ENCODE data around the gene SEMA6A.

SEMA6A gene

DNA sequence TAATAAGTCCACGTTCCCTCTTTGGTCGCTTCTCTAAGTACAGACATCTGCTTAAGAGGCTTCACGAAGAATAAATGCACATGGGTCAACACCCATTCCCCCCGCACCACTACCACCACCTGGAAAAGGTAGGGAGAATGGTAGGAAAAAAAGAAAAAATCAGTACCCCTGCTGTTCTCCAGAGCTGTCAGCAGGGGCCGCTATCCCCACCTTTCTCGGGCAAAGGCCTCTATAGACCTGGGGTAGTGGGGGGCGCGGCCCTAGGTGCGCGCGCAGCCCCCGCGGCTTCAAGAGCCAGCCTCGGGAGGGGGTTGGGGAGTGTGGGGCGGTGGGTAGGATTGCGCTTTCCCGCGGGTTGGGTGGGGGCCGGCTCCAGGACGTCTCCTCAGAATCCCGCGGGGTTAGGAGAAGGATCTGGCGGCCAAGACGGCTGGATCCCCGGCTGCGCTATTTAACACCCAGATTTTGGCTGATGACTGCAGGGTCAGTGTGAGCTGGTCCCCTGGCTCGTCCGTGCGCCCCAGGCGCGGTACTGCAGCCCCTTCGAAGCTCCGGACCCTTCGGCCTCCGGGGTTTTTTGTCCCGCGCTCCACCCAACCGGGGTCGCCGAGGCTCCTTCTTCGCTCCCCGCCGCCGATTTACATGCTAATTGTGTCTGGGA is 1.6 kb upstream of the SEMA6A start:
- DNase-seq = no peak

DNA sequence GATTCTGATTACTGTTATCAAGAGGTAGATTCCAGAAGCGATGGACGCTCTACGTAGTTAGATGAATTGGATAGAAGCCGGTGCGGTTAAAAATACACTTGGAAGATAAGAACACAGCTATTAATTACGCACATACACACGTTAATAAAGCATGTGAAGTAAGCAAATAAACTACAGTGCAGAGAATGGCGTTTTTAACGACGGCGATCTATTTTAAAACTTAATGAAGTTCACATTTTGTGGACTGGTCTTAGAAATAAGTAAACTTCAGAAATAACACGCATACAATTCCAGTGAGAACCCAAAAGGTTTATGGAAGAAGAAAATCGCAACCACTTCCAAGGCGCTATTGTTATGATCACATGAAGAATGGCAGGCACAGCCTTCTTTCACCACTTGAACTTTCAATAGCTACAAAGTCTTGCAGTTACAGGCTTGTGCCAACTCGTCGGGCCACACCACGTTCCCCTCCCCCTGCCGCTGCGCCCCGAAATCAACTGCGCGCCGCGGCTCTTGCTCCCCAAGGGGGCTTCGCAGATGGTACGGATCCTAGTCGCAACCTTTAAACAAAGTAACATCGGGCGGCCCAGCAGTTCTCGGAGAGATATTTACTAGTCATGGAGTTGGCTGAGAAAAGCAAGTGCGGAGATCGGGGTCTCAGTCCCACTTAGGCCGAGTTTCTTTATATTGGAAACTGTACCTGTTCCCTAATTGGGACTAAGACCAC is 866 bp upstream of the SEMA6A start:
- DNase-seq = no peak

DNA sequence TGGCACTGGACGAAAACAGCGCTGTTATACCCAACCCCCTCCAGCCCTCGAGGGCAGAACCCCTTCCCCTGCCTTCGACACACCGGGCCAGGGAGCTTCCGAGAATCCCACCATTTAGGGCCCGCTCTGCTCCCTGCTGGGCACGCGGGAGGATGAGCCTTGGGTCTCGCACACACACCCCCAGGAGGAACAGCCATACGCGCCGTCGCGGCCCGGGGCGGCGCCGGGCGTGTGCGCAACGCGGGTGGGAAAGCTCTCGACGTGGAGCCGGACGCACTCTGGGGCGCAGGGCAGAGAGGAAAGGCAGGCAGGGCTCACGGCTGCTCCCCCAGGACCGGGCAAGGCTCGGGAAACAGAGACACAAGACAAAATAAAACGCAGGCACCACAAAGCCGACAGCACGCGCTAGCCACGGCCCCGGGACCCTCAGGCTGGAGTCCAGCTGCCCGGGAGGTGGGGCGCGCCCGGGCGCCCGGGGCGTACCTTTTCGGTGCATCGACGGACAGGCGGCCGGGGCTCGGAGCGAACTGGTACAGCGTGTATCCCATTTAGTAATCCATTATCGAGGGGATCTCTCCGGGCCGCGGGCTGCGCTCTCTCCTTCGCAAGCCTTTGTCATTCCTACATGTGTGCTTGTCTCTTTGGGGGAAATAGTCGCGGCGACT is 789 bp downstream of the SEMA6A start:
- no peak for DNase-seq

DNA sequence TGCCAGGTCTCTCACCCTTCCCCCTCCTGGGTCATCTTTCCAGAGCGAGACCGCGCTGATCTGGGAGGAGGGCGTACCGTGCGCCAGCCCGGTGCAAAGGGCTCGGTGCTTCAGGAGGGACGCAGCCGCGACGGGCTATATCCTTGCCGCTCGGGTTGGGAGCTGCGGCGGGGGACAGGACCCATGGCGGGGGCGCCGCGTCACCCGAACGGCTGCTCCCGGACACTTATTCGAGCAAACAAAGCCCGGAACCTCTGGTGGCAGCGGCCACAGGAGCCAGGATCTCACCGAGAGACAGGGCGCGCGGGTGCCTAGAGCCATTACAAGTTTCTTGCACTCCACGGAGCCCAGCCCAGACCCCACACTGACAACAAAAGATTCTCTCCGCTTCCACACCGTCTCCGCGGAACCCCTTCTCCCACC is 1.3 kb downstream of the SEMA6A start:
- DNase-seq = no peak

DNA sequence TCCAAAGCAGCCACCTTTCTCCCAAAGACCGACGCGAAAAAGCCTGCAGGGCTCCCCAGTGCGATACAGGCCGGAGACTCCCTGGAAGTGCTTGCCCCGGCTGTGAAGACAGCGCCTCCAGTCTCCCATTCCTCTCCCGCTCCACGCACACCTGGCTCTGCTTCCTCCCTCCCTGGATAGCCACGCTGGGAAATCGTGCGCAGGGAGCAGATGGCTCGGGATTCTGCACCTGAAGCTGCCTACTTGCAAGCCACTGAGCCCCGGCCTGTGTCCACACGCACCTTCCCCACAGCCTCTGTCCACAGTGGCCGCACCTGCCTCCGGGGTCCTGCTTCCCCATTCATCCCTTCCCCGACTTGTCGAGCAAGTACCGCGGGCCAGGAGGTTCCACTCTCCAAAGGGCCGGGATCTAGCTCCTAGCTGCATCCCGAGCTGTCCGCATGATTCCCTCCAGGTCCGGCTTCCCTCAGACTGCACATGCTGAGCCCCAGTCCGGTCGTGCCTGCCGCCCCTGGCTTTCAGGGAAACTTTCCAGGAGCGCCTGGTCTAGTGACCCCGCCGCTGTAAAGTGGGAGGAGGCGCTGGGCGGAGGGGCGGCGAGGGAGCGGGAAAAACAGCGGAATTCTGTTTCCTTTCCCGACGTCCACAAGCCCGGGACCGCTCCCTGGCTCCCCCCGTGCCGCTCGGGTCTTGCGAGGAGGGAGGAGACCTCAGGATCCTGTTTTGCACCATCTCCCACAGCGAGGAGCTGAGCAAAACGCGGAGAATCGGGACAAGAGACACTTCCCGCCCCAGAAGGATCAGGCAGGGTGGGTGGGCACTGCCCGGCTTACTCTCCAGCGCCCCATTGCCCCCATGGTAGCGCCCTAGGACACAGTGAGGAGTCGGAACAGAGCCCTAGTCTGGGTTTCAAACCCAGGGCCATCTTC is 2.0 kb downstream of the SEMA6A start:
- no peak for DNase-seq

DNA sequence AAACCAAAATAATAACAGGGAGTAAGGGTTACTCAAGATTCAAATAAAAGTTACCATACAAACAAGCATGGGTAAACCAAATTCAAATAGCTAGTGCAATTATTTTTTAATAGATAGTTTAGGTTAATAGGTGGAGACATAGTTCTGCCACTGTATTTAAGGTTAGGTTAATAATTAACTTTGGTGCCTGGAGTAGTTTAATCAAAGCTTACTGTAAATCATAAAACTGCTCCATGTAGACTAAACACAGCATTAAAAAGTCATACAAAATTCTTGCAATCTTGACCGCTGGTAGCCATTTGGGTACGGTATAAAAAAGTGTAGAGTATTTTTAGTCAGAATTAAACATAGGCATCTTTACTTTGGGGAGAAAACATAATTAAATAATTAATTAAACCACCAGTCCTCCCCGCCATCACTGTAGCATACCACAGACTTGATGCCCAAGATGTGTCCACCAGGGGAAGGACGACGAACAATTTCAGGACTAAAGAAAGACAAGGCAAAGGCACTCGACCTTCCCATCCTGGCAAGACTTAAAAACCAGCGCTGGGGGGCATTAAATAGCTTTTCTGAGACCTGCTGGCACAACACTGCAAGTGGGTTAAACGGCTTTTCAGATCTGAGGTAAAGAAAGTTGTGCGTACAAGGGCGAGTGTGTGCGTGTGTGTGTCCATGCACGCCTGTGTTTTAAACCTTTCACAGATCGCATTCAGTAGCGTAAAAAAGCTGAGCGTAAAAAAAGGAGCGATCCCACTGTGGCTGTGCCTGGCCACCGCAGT is 2.9 kb downstream of the SEMA6A start:
- DNase-seq = no peak

DNA sequence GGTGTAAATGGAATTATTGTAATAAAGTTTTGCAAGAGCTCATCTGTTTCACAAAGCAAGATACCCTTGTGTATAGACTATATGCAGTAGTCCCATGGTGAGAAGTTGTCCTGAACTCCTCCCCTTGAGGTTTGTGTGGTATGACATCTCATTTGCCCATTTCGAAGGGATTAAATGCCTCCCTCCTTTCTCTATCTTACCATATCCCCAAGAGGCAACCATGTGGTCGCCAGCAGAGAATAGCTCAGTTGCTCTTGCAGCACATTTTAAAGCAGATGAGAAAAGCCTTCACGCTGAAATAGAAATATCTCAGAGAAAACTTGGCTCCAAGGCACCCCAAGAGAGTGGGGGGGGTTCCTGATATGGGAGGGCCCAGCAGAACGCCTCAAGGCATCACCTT is 4.6 kb downstream of the SEMA6A start:
- DNase-seq = no peak

DNA sequence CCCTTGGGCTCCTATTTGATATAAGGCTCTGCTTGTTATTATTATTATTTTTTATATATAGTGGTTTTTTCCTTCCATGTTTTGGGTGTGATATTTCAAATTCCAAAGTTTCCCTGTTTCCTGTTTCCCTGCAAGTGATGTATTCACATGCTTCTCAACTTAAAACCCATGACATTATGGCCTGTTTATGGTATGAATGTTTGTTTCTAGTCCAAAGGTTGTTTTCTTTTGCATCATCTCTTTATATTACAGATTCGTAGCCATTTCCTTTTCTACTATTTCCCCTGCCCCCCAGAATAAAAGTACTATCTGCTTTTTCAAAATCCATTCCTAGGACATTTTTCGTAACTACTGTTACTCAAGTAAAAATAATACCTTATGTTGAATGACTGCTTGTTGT is 7.5 kb downstream of the SEMA6A start:
- no peak for DNase-seq

DNA sequence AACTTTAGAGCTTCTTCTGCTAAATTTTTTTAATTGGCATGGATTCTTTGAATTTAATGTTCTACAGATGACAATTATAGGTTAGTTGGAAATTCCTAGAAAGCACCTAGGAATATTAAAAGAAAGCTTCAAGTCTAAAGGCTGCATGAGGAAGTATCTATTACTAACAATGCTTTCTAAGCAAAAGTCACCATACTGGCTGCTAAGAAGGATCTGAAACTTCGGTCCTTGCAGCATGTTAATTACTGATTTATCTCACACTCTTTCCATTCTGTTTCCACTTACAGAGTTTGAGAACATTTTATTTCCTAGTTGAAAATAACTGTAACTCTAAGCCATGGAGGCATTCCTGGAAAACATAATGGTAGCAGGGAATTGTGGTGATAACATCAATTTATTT is 8.4 kb downstream of the SEMA6A start:
- DNase-seq = no peak

DNA sequence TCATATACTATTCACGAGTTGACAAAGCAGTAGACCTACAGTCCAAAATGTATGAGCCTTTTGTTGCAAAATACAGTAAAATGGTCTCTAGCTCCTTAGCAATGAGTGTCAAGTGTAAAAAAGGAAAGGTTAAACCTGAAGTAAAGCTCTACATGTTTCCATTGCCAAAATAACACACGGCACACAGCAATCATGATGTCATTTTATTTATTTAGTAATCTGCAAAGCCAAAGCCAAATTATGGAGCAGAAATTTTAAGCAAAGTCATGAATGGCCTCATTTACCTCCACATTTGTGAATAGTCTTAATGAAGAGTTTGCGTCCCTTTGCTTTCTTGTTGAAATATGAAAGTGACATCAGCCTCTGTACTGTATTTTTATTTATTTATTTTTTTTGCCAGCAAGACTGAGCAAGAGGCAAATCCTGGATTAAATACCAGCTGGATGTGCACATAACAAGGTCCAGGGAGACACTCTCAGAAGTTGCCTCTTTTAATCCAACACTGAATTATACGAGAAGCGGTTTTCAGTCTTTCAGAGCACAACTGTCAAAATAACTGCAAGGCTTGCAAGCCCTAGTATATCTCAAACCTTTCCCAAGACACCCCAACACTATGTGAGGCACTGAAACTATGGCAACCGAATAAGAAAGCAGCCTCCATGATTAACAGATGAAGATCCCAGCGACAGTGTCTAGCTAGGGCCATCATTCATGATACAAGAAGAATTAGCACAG is 9.7 kb downstream of the SEMA6A start:
- DNase-seq = no peak

DNA sequence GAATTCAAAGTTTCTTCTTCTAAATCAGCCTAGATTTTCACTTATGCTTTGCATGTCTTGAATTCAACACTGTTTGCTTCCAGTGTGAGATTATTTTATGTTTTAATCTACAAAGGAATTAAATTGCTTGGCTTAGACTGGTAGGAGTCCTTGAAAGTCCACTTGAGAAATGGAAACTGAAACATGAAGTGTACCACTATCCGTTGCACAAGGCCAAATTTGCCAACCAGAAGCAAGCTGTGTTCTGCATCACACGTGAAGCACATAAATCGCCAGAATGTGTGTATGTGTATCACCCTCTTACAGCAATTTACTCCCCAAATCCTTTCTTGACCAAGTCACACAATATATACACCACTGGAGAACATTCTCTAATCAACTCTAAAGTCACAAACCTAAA is 10.3 kb downstream of the SEMA6A start:
- DNase-seq = no peak

DNA sequence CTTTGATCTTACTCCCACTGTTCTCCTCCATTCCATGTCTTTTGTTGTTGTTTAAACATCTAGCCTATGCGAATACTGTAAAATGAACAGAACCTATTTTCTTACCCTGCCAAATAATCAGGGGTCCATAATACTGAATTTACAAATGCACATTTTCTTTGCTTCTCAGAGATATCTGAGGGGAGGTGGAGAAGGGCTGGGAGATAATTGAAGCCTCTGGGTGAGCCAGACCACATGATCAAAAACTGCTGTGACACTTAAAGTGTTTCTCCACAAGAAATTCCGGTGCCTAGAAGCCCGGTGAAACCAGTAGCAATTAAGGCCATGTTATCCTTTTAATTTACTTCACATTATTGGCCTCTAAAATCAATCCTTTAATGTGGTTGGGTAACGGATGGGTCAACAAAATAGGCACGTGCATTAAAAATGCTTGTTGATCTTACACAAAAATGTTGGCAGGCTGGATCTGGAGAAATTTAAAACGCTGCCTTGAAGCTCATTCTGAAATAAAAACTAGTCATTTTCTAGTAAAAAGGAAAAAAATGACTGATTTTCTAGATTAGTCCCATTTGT is 10.8 kb downstream of the SEMA6A start:
- no peak for DNase-seq

DNA sequence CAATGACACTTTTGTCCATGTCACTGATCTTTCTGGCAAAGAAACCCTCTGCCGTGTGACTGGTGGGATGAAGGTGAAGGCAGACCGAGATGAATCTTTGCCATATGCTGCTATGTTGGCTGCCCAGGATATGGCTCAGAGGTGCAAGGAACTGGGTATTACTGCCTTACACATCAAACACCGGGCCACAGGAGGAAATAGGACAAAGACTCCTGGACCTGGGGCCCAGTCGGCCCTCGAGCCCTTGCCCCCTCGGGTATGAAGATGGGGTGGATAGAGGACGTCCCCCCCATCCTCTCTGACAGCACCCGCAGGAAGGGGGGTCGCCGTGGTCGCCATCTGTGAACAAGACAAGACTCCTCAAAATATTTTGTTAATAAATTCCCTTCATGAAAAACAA is 12.0 kb downstream of the SEMA6A start:
- no peak for DNase-seq

DNA sequence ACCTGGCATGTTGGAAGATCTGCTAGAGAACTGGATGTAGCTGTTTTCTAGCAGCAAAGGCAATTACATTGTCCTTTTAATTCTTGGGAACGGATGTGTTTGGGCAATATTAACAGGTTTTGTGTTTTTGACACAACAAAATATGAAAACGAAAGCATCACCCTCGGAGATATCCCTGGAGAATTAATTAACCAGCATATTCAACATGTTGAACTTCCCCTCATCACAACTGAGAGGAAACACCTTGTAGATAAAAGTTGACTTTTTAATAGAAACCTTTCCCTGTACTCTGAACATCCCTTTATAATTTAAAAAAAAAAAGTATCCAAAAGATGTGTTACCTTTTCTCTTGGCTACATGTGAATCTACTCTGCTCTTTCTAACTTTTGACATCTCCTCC is 13.0 kb downstream of the SEMA6A start:
- DNase-seq = no peak

DNA sequence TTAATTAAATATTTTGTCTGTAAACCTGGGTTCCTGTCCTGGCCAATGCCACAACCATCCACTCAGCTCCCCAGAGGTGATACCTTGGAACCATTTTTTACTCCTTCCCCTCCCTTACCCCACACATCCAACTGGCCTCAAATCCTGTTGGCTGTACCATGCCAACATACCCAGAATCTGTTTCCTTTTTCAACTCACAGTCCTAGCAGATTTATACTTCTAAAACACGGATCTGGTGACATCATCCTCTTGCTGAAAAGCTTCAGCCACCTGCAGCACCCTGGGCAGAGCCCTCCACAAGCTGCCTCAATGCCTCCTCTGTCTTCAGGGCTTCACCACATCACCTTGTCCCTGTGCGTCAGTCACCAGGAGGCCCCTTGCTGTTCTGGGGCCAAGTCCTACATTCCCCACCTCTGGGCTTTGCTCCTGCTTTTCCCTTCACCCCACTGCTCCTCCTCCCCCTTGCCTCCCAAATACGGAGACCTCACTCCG is 14.9 kb downstream of the SEMA6A start:
- DNase-seq = no peak

DNA sequence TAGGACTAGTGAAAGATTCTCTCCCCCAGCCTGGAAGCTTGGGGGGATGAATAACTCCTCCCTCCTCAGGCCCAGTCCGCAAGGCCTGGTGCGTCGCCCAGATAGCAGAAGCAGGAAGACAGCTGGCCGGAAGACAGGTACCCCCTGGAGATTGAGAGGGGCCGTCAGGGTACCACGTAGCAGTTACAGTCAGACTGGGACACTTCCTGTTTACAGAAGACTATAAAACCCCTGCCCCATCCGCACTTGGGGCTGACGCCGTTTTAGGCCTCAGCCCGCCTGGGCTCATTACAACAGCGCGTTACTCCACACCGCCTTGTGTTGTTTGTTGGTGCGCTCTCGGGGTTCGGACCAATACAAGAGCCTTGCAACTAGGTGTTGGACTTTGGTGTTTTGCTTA is 15.4 kb downstream of the SEMA6A start:
- DNase-seq = no peak

DNA sequence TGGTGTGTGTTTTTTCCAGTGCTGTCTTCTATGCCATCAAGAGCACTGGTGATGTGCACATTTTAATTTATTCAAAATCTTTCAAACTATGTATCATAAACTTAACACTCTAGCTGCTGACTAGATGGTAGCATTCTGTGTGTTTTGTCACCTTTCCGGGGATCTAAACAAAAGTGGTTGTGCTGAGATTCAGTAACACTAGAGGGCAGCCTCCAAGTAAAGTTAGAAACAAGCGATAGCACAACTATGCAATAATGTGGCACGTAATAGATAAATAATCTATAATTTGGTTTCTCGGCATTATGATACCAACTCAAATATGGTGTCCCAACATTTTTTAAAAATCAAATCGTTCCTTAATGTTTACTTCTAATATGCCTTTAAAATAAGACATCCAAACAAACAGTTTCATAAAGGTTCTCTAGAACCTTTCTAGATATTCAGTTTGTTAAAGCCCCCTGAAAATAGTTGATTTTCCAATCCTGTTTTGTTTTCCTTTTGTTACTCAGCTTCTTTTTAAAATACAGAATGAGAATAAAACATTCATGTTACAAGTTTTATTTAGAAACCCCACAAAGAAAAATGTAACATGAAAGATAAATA is 16.9 kb downstream of the SEMA6A start:
- DNase-seq = no peak

DNA sequence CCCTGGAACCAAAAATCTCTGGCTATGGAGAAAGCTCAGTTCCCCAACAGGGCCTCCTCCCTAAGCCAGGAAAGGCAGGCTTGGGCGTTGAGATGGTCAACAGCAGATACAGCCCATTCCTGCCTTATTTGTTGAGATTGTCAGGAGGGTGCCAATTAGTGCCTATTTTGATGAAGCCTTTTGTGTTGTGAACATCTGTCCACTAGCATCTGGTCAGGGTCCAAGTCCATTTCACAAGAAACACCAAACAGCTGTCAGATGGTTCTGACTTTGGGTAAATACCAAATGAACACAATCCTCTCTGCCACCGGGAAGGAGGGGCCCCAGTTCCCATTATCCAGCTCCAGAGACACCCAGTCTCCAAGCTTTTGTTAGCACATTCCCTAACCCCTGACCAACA is 19.9 kb downstream of the SEMA6A start:
- DNase-seq = no peak

DNA sequence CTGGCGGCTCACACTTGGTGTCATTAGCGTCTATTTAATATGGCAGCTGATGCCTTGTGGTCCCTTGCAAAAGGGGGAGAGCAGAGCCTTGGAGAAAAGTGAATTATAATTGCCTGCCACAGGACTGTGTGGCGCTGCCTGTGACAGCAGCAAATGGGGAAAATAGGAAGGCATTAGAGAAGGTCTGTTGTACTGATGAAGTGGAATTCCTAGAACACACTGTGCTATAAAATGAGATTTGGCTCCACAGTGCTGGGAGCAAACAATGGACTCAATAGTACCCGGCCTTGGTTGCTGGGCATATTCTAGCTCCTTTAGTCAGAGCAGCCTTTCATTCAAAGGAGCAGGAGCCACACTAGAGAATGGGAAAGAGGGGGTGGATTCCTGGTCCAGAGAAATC is 21.3 kb downstream of the SEMA6A start:
- DNase-seq = no peak

DNA sequence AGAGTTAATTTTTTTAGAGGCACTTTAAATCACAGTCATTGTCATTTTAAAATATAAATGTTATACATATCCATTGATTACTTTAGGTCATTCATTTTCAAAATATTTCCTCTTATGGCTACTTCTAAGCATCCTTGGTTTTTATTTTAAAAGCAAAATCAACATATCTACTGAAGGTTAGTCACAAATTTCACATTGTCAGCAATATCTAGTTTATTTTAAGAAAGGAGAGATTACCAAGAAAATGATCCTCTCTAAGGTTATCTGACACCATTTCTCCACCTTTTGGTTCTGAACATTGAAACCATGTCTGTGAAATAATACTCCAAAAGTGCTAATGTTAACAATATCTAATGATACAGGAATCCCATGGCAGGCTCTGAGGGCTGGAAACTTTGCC is 24.5 kb downstream of the SEMA6A start:
- no peak for DNase-seq

DNA sequence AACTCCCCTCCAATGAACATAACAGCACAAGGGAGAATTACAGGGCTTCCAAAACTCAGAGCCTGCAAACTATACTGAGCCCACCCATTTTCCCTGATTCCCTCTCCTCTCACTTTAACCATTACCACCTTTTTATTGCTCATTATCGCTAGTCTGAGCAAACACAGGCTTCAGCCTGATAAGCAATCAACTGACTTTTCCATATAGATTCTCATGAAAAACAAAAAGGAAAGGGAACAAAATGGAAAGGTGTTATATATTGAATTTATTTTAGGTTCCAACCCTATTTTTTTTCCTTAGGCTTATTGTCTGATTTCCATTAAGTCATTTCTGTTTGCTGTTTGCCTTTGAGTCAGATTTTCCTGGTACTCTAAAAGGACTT is 27.9 kb downstream of the SEMA6A start:
- DNase-seq = no peak

Data from activated gamma-delta T cell treated with Interleukin-2 at 50 U/mL for 16 hours (primary cell).